Parathyroid adenoma (tissue), 2 donors: Measurements from ENCODE around the gene PRICKLE2.

Experiments used
- H2AFZ ChIP-seq: fragments of 300-600 bp; sonication (generic); one replicate; pipeline ENCODE4 v1.7.0; 2017; ENCODE audit warnings: antibody characterized with exemption, mild to moderate bottlenecking
- H3K27ac ChIP-seq: fragments of 300-600 bp; sonication (generic); one replicate; pipeline ENCODE4 v1.7.0; 2017
- H3K27me3 ChIP-seq: fragments of 300-600 bp; sonication (generic); one replicate; pipeline ENCODE4 v1.7.0; 2017; ENCODE audit warnings: low read length; ENCODE audit not compliant: control insufficient read depth, insufficient read depth
- H3K36me3 ChIP-seq: fragments of 300-600 bp; sonication (generic); one replicate; pipeline ENCODE4 v1.7.0; 2017; ENCODE audit warnings: low read length; ENCODE audit not compliant: control insufficient read depth, insufficient read depth
- H3K4me1 ChIP-seq: fragments of 300-600 bp; sonication (generic); one replicate; pipeline ENCODE4 v1.7.0; 2017; ENCODE audit warnings: control low read depth
- H3K4me2 ChIP-seq: fragments of 300-600 bp; sonication (generic); one replicate; pipeline ENCODE4 v1.7.0; 2017; ENCODE audit warnings: low read length
- H3K4me3 ChIP-seq: fragments of 300-600 bp; sonication (generic); one replicate; pipeline ENCODE4 v1.7.0; 2017; ENCODE audit warnings: low read depth, low read length
- H3K79me2 ChIP-seq: fragments of 300-600 bp; sonication (generic); one replicate; pipeline ENCODE4 v1.7.0; 2017; ENCODE audit warnings: control low read depth
- H3K9ac ChIP-seq: fragments of 300-600 bp; sonication (generic); one replicate; pipeline ENCODE4 v1.7.0; 2017; ENCODE audit warnings: mild to moderate bottlenecking
- H3K9me3 ChIP-seq: fragments of 300-600 bp; sonication (generic); one replicate; pipeline ENCODE4 v1.7.0; 2017; ENCODE audit warnings: low read length; ENCODE audit not compliant: control insufficient read depth
- CTCF ChIP-seq: fragments of 300-600 bp; sonication (generic); IDR thresholded peaks from one replicate; pipeline ENCODE4 v1.7.0; 2017; ENCODE audit warnings: antibody characterized with exemption, mild to moderate bottlenecking
- donor health status: primary hyperparathyroidism.

PRICKLE2 gene

GRCh38 chr3:64104006-64104405 lies 121.3 kb downstream of the PRICKLE2 start:
- H3K27me3 ChIP-seq = no peaks in the 10 kb centered on the region
- H3K4me2 ChIP-seq = no peak overlapping the region
- no peaks in the 10 kb centered on the region for H3K4me1 ChIP-seq
- no peak overlapping the region for H2AFZ ChIP-seq
- H3K36me3 ChIP-seq = no peaks in the 10 kb centered on the region
- no peak for TF ChIP-seq CTCF
- H3K4me3 ChIP-seq = no peak overlapping the region
- H3K9ac ChIP-seq = no peak overlapping the region
- no peaks in the 10 kb centered on the region for H3K79me2 ChIP-seq
- no peak overlapping the region for H3K27ac ChIP-seq
- no peaks in the 10 kb centered on the region for H3K9me3 ChIP-seq

- no peaks in the 10 kb centered on the region for H3K9me3 ChIP-seq
- H3K4me1 ChIP-seq = no peaks in the 10 kb centered on the region
- H3K4me2 ChIP-seq = no peak overlapping the region
- no peaks in the 10 kb centered on the region for H3K79me2 ChIP-seq
- H3K27ac ChIP-seq = no peak overlapping the region
- H3K27me3 ChIP-seq = no peaks in the 10 kb centered on the region
- no peak overlapping the region for H2AFZ ChIP-seq
- H3K36me3 ChIP-seq = no peaks in the 10 kb centered on the region
- TF ChIP-seq CTCF = no peak
- no peak overlapping the region for H3K9ac ChIP-seq
- no peak overlapping the region for H3K4me3 ChIP-seq
These were observed 122.1 kb downstream of the PRICKLE2 start for GRCh38 chr3:64103131-64103530.

GRCh38 chr3:64102147-64102546 lies 123.1 kb downstream of the PRICKLE2 start:
- Histone ChIP-seq H3K9me3 (no peaks in the 10 kb centered on the region), H3K4me2 (no peak overlapping the region), H3K27me3 (no peaks in the 10 kb centered on the region), H3K79me2 (no peaks in the 10 kb centered on the region), H3K4me1 (no peaks in the 10 kb centered on the region), H3K27ac (no peak overlapping the region), H2AFZ (no peak overlapping the region), H3K9ac (no peak overlapping the region), H3K36me3 (no peaks in the 10 kb centered on the region), H3K4me3 (no peak overlapping the region)
- no peak for TF ChIP-seq CTCF

GRCh38 chr3:64099316-64099715 lies 126.0 kb downstream of the PRICKLE2 start:
- H3K27ac ChIP-seq = no peak overlapping the region
- H3K36me3 ChIP-seq = no peaks in the 10 kb centered on the region
- no peaks in the 10 kb centered on the region for H3K9me3 ChIP-seq
- H3K4me3 ChIP-seq = no peak overlapping the region
- no peak for TF ChIP-seq CTCF
- H3K4me2 ChIP-seq = no peak overlapping the region
- no peak overlapping the region for H2AFZ ChIP-seq
- H3K4me1 ChIP-seq = no peaks in the 10 kb centered on the region
- no peaks in the 10 kb centered on the region for H3K79me2 ChIP-seq
- H3K9ac ChIP-seq = no peak overlapping the region
- no peaks in the 10 kb centered on the region for H3K27me3 ChIP-seq

GRCh38 chr3:64098670-64099069 lies 126.6 kb downstream of the PRICKLE2 start:
- H3K4me2 ChIP-seq = no peak overlapping the region
- H3K4me3 ChIP-seq = no peak overlapping the region
- no peak for TF ChIP-seq CTCF
- no peak overlapping the region for H2AFZ ChIP-seq
- no peak overlapping the region for H3K27ac ChIP-seq
- no peak overlapping the region for H3K9ac ChIP-seq
- no peaks in the 10 kb centered on the region for H3K4me1 ChIP-seq
- H3K9me3 ChIP-seq = no peaks in the 10 kb centered on the region
- no peaks in the 10 kb centered on the region for H3K36me3 ChIP-seq
- H3K27me3 ChIP-seq = no peaks in the 10 kb centered on the region
- no peaks in the 10 kb centered on the region for H3K79me2 ChIP-seq
